Activated B cell treated with CpG ODN at 0.5 μM for 24 hours (primary cell): Measurements from ENCODE around the gene CD9. TPM values are rescaled to one million over a fixed set of nuclear protein-coding genes. Genes with fewer than 3 reads are reported as not detected.

Experiments used
- ATAC-seq: fragments of 200-7000 bp; cut with Tn5 transposase; one replicate; pipeline ENCODE4 v1.10.0; 2021; ENCODE audit warnings: low read depth, mild to moderate bottlenecking, moderate library complexity
- CTCF ChIA-PET: fragments of 350-600 bp; sonication (Branson Sonifier 250); formaldehyde crosslinking; loops from one replicate; lab custom pipeline; 2021; ENCODE audit warnings: antibody characterized with exemption; lab: Charles Lee
- POLR2A ChIA-PET: fragments of 350-600 bp; sonication (Branson Sonifier 250); formaldehyde crosslinking; loops from one replicate; lab custom pipeline; 2021; ENCODE audit warnings: antibody characterized with exemption; lab: Charles Lee
- DNase-seq: peaks from one replicate; pipeline ENCODE4 v3.0.0; 2022
- H3K27ac Mint-ChIP-seq: one replicate; pipeline ENCODE4 v1.8.0; 2020; ENCODE audit warnings: mixed read lengths
- H3K27me3 Mint-ChIP-seq: one replicate; pipeline ENCODE4 v1.8.0; 2021; ENCODE audit warnings: mixed read lengths
- H3K36me3 Mint-ChIP-seq: one replicate; pipeline ENCODE4 v1.8.0; 2021; ENCODE audit warnings: low read depth, mixed read lengths
- H3K4me1 Mint-ChIP-seq: one replicate; pipeline ENCODE4 v1.8.0; 2021; ENCODE audit warnings: mixed read lengths
- H3K4me3 Mint-ChIP-seq: one replicate; pipeline ENCODE4 v1.8.0; 2020; ENCODE audit warnings: mild to moderate bottlenecking, mixed read lengths
- H3K9me3 Mint-ChIP-seq: one replicate; pipeline ENCODE4 v1.8.0; 2020; ENCODE audit warnings: mixed read lengths
- CTCF ChIP-seq: fragments of 200-600 bp; IDR thresholded peaks from one replicate; pipeline ENCODE4 v1.8.0; 2022; ENCODE audit warnings: antibody characterized with exemption, mild to moderate bottlenecking
- intact Hi-C: fragments of 100-400 bp; cut with micrococcal nuclease; formaldehyde crosslinking; loops from one replicate; pipeline ENCODE4 v1.15.1; 2024
- total RNA-seq: library from RNA; stranded (reverse); gene quantifications from 2 replicates; pipeline ENCODE4 v1.2.3, GENCODE V29; 2022

Gene CD9
- total RNA-seq, 1 donor from 2014 or later, result 2.5 TPM

GRCh38 chr12:6272300-6273204 lies 72.4 kb downstream of the CD9 start:
- no peak for TF ChIP-seq CTCF
- H3K27ac Mint-ChIP-seq, result no peak overlapping the region
- no peaks in the 10 kb centered on the region for H3K36me3 Mint-ChIP-seq
- no peaks in the 10 kb centered on the region for H3K9me3 Mint-ChIP-seq
- ATAC-seq, result no peak
- peaks cover 26% of the 10 kb centered on the region for H3K27me3 Mint-ChIP-seq
- CTCF ChIA-PET, result no interaction called here
- POLR2A ChIA-PET, result no interaction called here
- H3K4me1 Mint-ChIP-seq, result no peaks in the 10 kb centered on the region
- H3K4me3 Mint-ChIP-seq, result no peak overlapping the region
- no peak for DNase-seq
- intact Hi-C loops, result no loop called here

- Mint-ChIP-seq H3K27ac (no peak overlapping the region), H3K36me3 (no peaks in the 10 kb centered on the region), H3K4me3 (no peak overlapping the region), H3K4me1 (peaks cover 5% of the 10 kb centered on the region), H3K9me3 (no peaks in the 10 kb centered on the region), H3K27me3 (peaks cover 26% of the 10 kb centered on the region)
- DNase-seq (no peak), ATAC-seq (no peak)
- intact Hi-C loops, result no loop called here
- CTCF ChIA-PET, result interaction anchor here (0.8 kb wide), 1 partner anchor 285 kb away, joined by 3 read pairs; no protein-coding TSS in a partner anchor
- no peak for TF ChIP-seq CTCF
- POLR2A ChIA-PET, result no interaction called here
Measured at GRCh38 chr12:6273205-6273540, 73.0 kb downstream of the CD9 start.

GRCh38 chr12:6273541-6274230 lies 73.5 kb downstream of the CD9 start:
- Mint-ChIP-seq H3K27ac (no peak overlapping the region), H3K36me3 (no peaks in the 10 kb centered on the region), H3K27me3 (peaks cover 26% of the 10 kb centered on the region), H3K4me3 (no peak overlapping the region), H3K9me3 (no peaks in the 10 kb centered on the region), H3K4me1 (peaks cover 6% of the 10 kb centered on the region)
- no peak for ATAC-seq
- ChIA-PET POLR2A (no interaction called here), CTCF (interaction anchor here (0.8 kb wide), 1 partner anchor 285 kb away, joined by 3 read pairs; no protein-coding TSS in a partner anchor)
- DNase-seq, result no peak
- intact Hi-C loops, result no loop called here
- no peak for TF ChIP-seq CTCF

GRCh38 chr12:6274231-6275221 lies 74.3 kb downstream of the CD9 start:
- no peak for TF ChIP-seq CTCF
- H3K9me3 Mint-ChIP-seq, result no peaks in the 10 kb centered on the region
- ChIA-PET CTCF (interaction anchor here (1.2 kb wide), 1 partner anchor 79 kb away, joined by 6 read pairs; no protein-coding TSS in a partner anchor), POLR2A (no interaction called here)
- DNase-seq (no peak), ATAC-seq (no peak)
- intact Hi-C loops, result loop anchor here (5.0 kb wide), 1 partner anchor 198 kb away; the partner anchor contains the start of gene VAMP1
- no peaks in the 10 kb centered on the region for H3K36me3 Mint-ChIP-seq
- H3K27me3 Mint-ChIP-seq, result peaks cover 29% of the 10 kb centered on the region
- H3K4me3 Mint-ChIP-seq, result no peak overlapping the region
- no peak overlapping the region for H3K27ac Mint-ChIP-seq
- H3K4me1 Mint-ChIP-seq, result peaks cover 6% of the 10 kb centered on the region
